Hepatocyte (in vitro differentiated cells): ENCODE data around the gene CEP131.

Source experiments
- EZH2phosphoT487 ChIP-seq: fragments of 200-600 bp; sonication (generic); IDR thresholded peaks from one replicate; pipeline ENCODE4 v1.6.1; 2018; ENCODE audit warnings: antibody characterized with exemption, mild to moderate bottlenecking, low read depth, moderate library complexity; ENCODE audit not compliant: unreplicated experiment, severe bottlenecking
- TF ChIP-seq, protein P1 (sequence below): fragments of 200-600 bp; sonication (generic); IDR thresholded peaks from 2 replicates; pipeline ENCODE4 v1.5.1; 2016; ENCODE audit warnings: antibody characterized with exemption, mild to moderate bottlenecking; ENCODE audit not compliant: poor library complexity

- TF ChIP-seq, protein P1, sequence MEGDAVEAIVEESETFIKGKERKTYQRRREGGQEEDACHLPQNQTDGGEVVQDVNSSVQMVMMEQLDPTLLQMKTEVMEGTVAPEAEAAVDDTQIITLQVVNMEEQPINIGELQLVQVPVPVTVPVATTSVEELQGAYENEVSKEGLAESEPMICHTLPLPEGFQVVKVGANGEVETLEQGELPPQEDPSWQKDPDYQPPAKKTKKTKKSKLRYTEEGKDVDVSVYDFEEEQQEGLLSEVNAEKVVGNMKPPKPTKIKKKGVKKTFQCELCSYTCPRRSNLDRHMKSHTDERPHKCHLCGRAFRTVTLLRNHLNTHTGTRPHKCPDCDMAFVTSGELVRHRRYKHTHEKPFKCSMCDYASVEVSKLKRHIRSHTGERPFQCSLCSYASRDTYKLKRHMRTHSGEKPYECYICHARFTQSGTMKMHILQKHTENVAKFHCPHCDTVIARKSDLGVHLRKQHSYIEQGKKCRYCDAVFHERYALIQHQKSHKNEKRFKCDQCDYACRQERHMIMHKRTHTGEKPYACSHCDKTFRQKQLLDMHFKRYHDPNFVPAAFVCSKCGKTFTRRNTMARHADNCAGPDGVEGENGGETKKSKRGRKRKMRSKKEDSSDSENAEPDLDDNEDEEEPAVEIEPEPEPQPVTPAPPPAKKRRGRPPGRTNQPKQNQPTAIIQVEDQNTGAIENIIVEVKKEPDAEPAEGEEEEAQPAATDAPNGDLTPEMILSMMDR, result no peak
- TF ChIP-seq EZH2phosphoT487, result no peak
These were observed 51.9 kb downstream of the CEP131 start for GRCh38 chr17:81170727-81171494.
